Type B pancreatic cell (in vitro differentiated cells): ENCODE data around the gene TBL1X. TPM values are rescaled to one million over a fixed set of nuclear protein-coding genes. Genes with fewer than 3 reads are reported as not detected.

Experiments
- DNase-seq: peaks from one replicate; pipeline ENCODE4 v3.0.0; 2021; ENCODE audit warnings: mixed read lengths; ENCODE audit not compliant: unreplicated experiment; ENCODE audit errors: extremely low spot score
- H3K27ac Mint-ChIP-seq: 2 replicates; pipeline ENCODE4 v1.8.0; 2021; ENCODE audit warnings: mild to moderate bottlenecking, mixed read lengths
- H3K27me3 Mint-ChIP-seq: 2 replicates; pipeline ENCODE4 v1.8.0; 2021; ENCODE audit warnings: mixed read lengths
- H3K36me3 Mint-ChIP-seq: 2 replicates; pipeline ENCODE4 v1.8.0; 2021; ENCODE audit warnings: mixed read lengths
- H3K4me1 Mint-ChIP-seq: one replicate; pipeline ENCODE4 v1.8.0; 2021; ENCODE audit warnings: mixed read lengths; ENCODE audit not compliant: unreplicated experiment
- H3K4me3 Mint-ChIP-seq: 2 replicates; pipeline ENCODE4 v1.8.0; 2021; ENCODE audit warnings: mild to moderate bottlenecking, mixed read lengths
- H3K9me3 Mint-ChIP-seq: 2 replicates; pipeline ENCODE4 v1.8.0; 2021; ENCODE audit warnings: mixed read lengths
- CTCF ChIP-seq: fragments of 200-600 bp; sonication (generic); conservative IDR thresholded peaks from 2 replicates; pipeline ENCODE4 v1.5.0; 2021; ENCODE audit warnings: antibody characterized with exemption, mild to moderate bottlenecking
- total RNA-seq: library from RNA; stranded (reverse); gene quantifications from 2 replicates; pipeline ENCODE4 v1.2.1, GENCODE V29; 2021; ENCODE audit warnings: low replicate concordance

The TBL1X gene
- total RNA-seq, 1 donor from 2014 or later, result 41.3 TPM

GRCh38 chrX:9612146-9612505, 147.3 kb downstream of the TBL1X start:
- H3K9me3 Mint-ChIP-seq, result no peaks in the 10 kb centered on the region
- no peaks in the 10 kb centered on the region for H3K36me3 Mint-ChIP-seq
- peaks cover 16% of the 10 kb centered on the region for H3K4me1 Mint-ChIP-seq
- DNase-seq, result no peak
- no peak overlapping the region for H3K4me3 Mint-ChIP-seq
- no peak overlapping the region for H3K27ac Mint-ChIP-seq
- H3K27me3 Mint-ChIP-seq, result no peaks in the 10 kb centered on the region
- TF ChIP-seq CTCF, result no peak

- Mint-ChIP-seq H3K4me1 (peaks cover 16% of the 10 kb centered on the region), H3K4me3 (no peak overlapping the region), H3K27me3 (no peaks in the 10 kb centered on the region), H3K36me3 (no peaks in the 10 kb centered on the region), H3K9me3 (no peaks in the 10 kb centered on the region), H3K27ac (no peak overlapping the region)
- DNase-seq, result no peak
- TF ChIP-seq CTCF, result no peak
These were observed 149.2 kb downstream of the TBL1X start for GRCh38 chrX:9614016-9614415.

- H3K4me1 Mint-ChIP-seq, result no peaks in the 10 kb centered on the region
- H3K36me3 Mint-ChIP-seq, result no peaks in the 10 kb centered on the region
- no peaks in the 10 kb centered on the region for H3K27me3 Mint-ChIP-seq
- H3K27ac Mint-ChIP-seq, result no peak overlapping the region
- no peaks in the 10 kb centered on the region for H3K9me3 Mint-ChIP-seq
- DNase-seq, result no peak
- no peak overlapping the region for H3K4me3 Mint-ChIP-seq
- TF ChIP-seq CTCF, result no peak
These were observed 154.3 kb downstream of the TBL1X start for GRCh38 chrX:9619133-9619532.

GRCh38 chrX:9619581-9619980, 154.7 kb downstream of the TBL1X start:
- Mint-ChIP-seq H3K36me3 (no peaks in the 10 kb centered on the region), H3K27me3 (no peaks in the 10 kb centered on the region), H3K9me3 (no peaks in the 10 kb centered on the region), H3K4me1 (no peaks in the 10 kb centered on the region), H3K27ac (no peak overlapping the region), H3K4me3 (no peak overlapping the region)
- no peak for DNase-seq
- no peak for TF ChIP-seq CTCF

- no peaks in the 10 kb centered on the region for H3K9me3 Mint-ChIP-seq
- DNase-seq, result no peak
- no peaks in the 10 kb centered on the region for H3K4me1 Mint-ChIP-seq
- H3K27ac Mint-ChIP-seq, result no peak overlapping the region
- H3K4me3 Mint-ChIP-seq, result no peak overlapping the region
- no peaks in the 10 kb centered on the region for H3K36me3 Mint-ChIP-seq
- TF ChIP-seq CTCF, result no peak
- no peaks in the 10 kb centered on the region for H3K27me3 Mint-ChIP-seq
These were observed 157.3 kb downstream of the TBL1X start for GRCh38 chrX:9622128-9622527.

- H3K9me3 Mint-ChIP-seq, result no peaks in the 10 kb centered on the region
- TF ChIP-seq CTCF, result no peak
- H3K27me3 Mint-ChIP-seq, result no peaks in the 10 kb centered on the region
- no peak overlapping the region for H3K4me3 Mint-ChIP-seq
- H3K4me1 Mint-ChIP-seq, result no peaks in the 10 kb centered on the region
- H3K36me3 Mint-ChIP-seq, result no peaks in the 10 kb centered on the region
- no peak overlapping the region for H3K27ac Mint-ChIP-seq
- DNase-seq, result no peak
These were observed 161.5 kb downstream of the TBL1X start for GRCh38 chrX:9626379-9626778.
